GM21381 (cell line): ENCODE measurements around the gene LINC00305.

Experiments used
- ATAC-seq: cut with Tn5 transposase; IDR thresholded peaks from one replicate; pipeline ENCODE4 v1.9.1; 2021; ENCODE audit warnings: mild to moderate bottlenecking, moderate library complexity; ENCODE audit not compliant: unreplicated experiment

Gene LINC00305

GRCh38 chr18:64148988-64149387 is at the start of gene LINC00305:
Gene LINC00305, minus strand, starts transcription at chr18:64149088.
- ATAC-seq = no peak

- no peak for ATAC-seq
Observed at GRCh38 chr18:64191069-64191468, 42.2 kb upstream of the LINC00305 start.

DNA sequence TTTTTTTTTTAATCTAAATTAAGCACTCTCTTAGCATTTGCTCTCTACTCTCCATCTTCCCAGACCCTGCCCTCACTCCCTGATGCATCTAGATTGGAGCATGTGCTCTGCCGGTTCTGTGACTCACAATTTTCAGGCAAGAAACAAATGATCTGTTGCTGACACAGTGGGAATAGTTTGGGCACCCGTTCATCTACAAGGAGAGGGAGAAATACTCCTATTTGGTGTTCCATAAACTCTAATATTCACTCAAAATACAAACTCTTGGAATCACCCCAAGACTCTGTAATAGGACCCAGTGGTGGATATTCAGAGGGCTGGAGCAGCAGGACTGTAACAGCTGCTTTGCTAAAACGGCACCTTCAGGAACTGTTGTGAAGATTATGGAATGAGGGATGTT is 37.1 kb upstream of the LINC00305 start:
- no peak for ATAC-seq

DNA sequence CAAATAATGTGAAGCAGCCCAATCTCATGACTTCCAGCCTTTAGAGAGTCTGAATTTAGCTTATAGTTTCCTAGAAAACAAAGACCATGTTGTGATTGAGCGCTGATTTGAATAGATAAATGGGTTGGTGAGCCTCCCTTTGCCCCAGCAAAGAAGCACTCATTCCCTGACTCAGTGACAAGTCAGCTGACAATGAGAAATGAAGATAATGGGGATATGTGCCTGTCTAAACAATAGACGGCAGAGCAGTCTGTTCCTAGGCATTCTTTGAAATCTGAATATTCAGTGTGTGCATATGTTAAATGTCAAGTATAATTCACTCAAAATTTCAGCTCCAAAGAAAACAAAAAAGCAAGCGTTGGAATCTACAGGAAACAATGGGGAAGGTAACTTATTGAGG is 34.8 kb upstream of the LINC00305 start:
- ATAC-seq = no peak

GRCh38 chr18:64180617-64181016 is 31.7 kb upstream of the LINC00305 start:
- no peak for ATAC-seq

GRCh38 chr18:64180171-64180570 is 31.3 kb upstream of the LINC00305 start:
- no peak for ATAC-seq

DNA sequence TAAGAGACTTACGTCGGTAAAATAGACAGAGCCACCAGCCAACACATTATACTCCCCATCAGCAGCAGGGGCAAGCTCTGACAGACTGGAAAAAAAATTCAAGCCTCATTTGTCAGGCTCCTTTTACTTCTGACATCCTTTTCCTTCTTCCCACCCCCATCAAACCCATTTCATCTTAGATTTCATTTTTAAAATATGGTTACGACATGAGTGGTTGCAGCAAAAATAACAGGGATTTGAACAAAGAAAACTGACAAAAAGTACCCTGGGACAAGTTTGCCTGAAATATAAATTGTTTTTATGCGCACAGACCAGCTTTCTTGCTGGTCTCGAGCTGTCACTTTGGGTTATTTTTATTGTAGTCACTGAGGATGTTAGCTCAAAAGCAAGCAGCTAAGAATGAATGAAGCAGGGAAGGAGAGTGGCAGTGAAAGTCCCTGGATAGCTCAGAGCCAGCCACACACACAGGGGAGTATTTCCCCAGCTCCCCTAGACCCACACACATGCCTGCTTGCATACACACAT is 30.7 kb upstream of the LINC00305 start:
- no peak for ATAC-seq

DNA sequence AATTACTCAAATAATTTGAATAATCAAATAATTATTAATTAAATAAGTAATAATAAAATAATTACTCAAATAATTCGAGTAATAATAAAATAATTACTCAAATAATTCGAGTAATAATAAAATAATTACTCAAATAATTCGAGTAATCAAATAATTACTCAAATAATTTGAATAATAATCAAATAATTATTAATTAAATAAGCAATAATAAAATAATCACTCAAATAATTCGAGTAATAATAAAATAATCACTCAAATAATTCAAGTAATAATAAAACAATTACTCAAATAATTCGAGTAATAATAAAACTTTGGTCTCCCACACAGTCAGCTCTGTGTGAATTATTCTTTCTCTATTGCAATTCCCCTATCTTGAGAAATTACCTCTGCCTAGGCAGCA is 30.0 kb upstream of the LINC00305 start:
- no peak for ATAC-seq

- ATAC-seq = no peak
Observed at GRCh38 chr18:64175432-64175831, 26.5 kb upstream of the LINC00305 start.

DNA sequence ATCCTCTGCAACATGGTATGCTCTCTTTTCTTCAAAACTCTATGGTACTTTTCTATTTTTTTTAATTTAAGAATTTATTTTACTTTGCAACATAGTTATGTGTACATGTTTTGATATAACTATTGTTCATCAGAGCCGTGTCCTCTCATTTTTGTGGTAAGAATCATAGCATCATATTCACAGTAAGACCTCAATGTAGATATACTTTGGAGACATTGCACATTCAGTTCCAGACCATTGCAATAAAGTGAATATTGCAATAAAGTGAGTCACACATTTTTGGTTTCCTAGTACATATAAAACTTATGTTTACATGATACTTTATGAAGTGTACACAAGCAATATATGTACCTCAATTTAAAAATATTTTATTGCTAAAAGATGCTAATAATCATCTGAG is 22.7 kb upstream of the LINC00305 start:
- no peak for ATAC-seq

DNA sequence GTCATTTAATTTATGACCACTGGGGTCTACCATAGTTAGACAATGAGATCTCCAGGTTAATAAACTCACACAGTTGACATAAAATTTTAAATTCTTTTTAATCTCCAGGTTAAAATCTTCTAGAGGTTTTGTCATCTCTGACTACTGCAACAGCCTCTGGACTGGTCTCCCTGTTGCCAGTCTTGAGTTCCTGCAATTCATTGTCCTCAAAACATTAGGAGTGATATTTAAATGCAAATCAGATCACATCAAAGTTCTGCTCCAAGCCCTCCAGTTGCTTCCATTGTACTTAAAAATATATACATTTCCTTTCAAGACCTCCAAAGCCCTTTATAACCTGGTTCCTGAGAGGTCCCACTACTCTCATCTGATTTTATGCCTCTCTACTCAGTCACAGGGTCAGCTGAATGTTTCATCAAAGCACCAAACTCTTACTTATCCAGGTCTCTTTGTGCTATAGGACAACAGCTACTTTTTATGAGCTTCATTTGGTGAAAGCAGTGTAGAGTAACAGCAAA is 18.6 kb upstream of the LINC00305 start:
- no peak for ATAC-seq

DNA sequence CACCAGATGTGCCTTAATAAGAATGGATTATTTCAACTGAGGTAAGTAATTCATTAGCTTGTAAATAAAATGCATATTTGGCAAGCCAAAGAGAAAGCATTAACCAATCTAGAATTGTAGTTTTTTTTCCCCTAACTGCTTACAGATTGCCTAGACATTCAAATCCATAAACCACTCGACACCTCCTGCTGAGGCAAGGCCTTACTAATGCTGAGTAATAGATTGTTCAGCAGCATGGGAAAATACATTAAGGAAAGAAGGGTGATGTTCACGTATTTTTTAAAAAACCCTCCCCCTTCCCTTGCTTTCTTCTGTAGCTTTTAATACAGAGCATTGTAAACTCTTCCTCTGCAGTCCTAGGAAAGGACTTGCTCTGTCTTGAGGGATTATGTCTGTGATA is 17.0 kb upstream of the LINC00305 start:
- ATAC-seq = no peak

- ATAC-seq = no peak
Observed at GRCh38 chr18:64164883-64165282, 16.0 kb upstream of the LINC00305 start.

GRCh38 chr18:64149916-64150438 is 1.1 kb upstream of the LINC00305 start:
- ATAC-seq = no peak

DNA sequence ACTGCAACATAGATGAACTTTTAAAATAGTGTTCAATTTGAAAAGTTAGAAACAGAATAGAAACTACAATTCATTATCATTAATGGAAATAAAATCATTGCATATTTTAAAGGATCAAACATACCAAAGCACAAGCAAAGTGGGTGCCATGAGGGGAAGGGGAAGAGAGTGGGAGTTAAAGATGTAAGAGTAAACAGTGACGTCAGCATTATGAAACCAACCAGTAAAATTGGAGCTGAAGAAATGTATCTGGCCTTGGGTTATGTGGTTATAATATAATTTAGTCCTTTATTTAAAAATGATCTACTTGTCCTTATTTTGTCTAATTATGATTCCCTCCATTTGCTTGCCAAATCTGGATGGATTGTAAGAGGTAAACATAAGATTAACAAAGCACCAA is 6.0 kb downstream of the LINC00305 start:
- no peak for ATAC-seq

GRCh38 chr18:64137914-64138313 is 11.0 kb downstream of the LINC00305 start:
- no peak for ATAC-seq

DNA sequence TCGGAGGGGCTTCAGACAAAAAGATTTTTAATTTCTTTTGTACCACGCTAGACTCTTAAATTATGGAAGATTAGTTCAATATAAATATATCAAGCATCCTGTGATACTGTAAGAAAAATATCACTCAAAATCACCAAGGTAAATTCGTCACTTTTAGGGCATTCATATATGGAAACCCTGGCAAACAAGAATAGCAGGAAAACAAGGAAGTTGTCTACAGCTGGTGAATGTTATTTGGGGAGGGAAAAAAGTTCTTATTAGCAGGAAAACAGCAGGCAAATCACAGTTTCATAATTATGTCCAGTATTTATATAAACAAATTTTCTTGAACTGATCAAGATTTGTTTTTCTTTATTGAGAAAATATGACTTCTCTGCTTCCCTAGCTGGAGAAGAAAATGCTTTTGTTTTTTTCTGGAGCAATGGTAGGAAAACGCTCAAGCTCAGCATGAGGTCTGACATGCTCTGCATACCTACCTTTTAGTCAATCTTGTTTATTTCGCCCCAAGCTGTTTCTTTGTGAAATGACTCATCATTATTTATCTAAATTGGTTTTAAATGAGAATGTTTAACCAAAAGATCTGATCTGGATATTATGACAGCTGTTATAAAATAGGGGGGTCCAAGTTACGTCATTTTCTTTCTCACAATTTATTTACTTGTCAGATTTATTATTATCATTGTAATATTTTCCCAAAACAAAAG is 14.7 kb downstream of the LINC00305 start:
- no peak for ATAC-seq

DNA sequence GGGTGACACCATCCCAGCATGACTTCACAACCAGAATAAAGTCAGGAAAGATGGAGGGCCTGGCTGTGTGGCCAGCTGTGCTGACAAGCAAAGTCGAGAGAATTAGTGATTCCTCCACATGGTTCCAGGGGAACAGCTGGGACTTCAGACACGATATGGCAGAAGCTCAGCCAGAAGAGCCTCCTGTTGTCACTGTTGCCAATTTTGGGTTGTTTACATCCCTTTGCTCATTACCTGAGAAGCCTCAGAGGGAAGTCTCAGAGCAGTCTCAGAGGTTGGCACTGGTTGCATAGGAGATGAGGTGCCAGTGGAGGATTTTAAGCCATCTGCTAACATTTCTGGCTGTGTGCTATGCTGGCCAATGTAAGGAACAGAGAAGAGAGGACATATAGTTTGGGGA is 16.0 kb downstream of the LINC00305 start:
- no peak for ATAC-seq

DNA sequence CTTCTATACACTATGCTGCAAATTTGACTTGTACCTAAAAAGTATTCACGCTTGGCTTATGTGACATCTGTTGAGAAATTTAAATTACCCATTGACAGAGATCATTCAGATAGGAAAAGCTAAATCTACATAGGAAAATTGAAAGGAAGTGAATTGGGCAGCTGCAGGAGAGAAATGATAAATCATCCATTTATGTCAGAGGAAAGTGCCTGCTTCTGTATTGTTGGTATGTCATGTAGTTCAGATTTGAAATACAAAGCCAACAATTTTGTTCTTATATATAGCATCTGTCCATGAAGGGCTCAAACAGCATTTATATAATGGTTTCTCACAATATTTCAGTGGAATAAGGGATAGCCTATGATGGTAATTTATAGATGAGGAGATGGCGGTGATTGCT is 17.6 kb downstream of the LINC00305 start:
- ATAC-seq = no peak

- no peak for ATAC-seq
Observed at GRCh38 chr18:64127172-64127571, 21.7 kb downstream of the LINC00305 start.

DNA sequence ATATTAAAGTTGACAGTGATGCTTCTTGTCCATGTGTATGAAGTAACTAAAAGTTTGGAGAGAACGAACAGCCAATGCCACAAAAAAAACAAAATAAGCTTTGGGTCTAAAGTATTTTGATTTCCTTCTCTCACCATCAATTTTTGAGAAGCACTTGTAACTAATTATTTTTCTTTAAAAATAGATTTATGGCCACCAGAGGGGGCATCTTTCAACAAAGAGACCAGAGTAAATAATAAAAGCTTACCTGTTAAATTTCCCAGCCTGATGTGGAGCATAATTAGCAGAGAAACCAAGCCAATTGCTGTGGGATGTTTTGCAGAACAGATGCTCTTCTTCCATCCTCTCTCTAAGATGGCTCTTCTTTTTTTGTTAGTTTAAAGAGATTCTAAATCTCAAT is 29.0 kb downstream of the LINC00305 start:
- no peak for ATAC-seq

DNA sequence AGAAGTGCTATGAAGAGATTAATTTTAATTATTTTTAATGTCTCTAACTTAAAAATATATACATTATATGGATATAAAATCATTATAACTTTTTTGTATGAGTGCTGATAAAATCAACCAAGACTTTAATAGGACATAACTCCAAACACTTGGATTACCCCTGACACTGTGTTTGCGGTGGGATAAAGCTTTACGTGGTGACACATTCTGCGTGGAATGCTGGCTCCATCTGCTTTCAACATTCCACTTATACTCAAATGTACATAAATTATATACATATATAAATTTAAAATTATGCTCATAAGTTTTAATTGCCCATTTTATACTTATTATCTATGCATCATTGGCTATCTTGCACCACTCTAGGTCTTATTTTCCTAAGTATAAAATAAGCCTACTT is 30.5 kb downstream of the LINC00305 start:
- no peak for ATAC-seq
